ENCODE data around the gene NEURL3. TPM values are rescaled to one million over a fixed set of nuclear protein-coding genes. Genes with fewer than 3 reads are reported as not detected.
A peak's percentile ranks its signal among the peaks of the same experiment; 100 is the strongest.

NEURL3 gene
- total and polyA plus RNA-seq, 9 of the 15 experiments (the other 6 are each of a cell fraction or from before 2014, with no cell fraction given): not detected

- TF ChIP-seq RBM25 (IDR thresholded peaks at IDR 0.05; ENCODE audit: low read depth, low read length, severe bottlenecking): peak; percentile 33
Measured at GRCh38 chr2:96520231-96520630, 15.1 kb upstream of the NEURL3 start (continued).

DNA sequence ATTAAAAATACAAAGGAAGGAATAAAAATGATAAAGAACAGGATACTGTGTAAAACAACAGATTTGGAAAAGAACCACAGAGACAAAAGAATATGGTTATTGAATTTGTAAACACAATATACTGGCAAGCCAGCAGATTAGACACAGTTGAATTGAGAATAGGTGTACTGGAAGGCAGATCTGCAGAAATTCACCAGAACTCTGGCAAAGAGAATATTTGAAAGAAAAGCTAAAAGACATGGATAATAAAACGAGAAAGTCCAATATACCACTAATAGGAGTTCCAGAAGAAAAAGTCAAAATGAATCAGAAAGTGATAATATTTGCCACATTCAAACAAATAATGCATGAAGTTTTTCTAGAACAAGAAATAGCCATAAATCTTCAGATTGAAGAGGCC, 11.9 kb upstream of the NEURL3 start:
- intact Hi-C loops (cut with micrococcal nuclease) (no loop called here), in situ Hi-C loops (cut with MboI) (loop anchor here (25.0 kb wide), 2 partner anchors 505 to 730 kb away; no protein-coding TSS in a partner anchor)
- Histone ChIP-seq H4K20me1 (replicated peaks; ENCODE audit: control insufficient read depth, insufficient read depth, low read length) (no peaks in the 10 kb centered on the region), H3K27me3 (ENCODE audit: control insufficient read depth in 2 of 2, insufficient read depth in 2 of 2, low read length in 2 of 2) (peaks cover 2 to 13% of the 10 kb centered on the region in 2 experiments; a peak in 4 of 5 replicates), H3K9me3 (replicated peaks; ENCODE audit: control insufficient read depth, insufficient read depth, low read depth, low read length) (no peaks in the 10 kb centered on the region), H3K4me3 (no peak overlapping the region), H3K4me2 (ENCODE audit: insufficient read depth, low read length) (no peak overlapping the region), H3K36me3 (ENCODE audit: control insufficient read depth, insufficient read depth, low read length) (no peaks in the 10 kb centered on the region), H3K27ac (ENCODE audit: extremely low read depth, low read depth, low read length) (no peak overlapping the region), H3K9me1 (ENCODE audit: control insufficient read depth, insufficient read depth, low read length) (no peaks in the 10 kb centered on the region), H3K4me1 (replicated peaks in 1 of 2; ENCODE audit: control insufficient read depth in 2 of 2, insufficient read depth in 2 of 2, low read length in 2 of 2) (no peaks in the 10 kb centered on the region), H2AFZ (ENCODE audit: low read depth, low read length) (no peak overlapping the region), H3K79me2 (ENCODE audit: control insufficient read depth, insufficient read depth, low read length) (no peaks in the 10 kb centered on the region), H3K9ac (ENCODE audit: insufficient read depth in 1 of 2, low read depth in 2 of 2, low read length in 2 of 2) (no peak overlapping the region)
- DNase-seq (ENCODE audit: extremely low read depth in 1 of 4, low spot score in 3 of 4) (no peak), ATAC-seq (no peak), FAIRE-seq (no peak)
- no TSS peak for BruUV-seq (replicated peaks)
- WGBS (ENCODE audit: insufficient coverage, low coverage, missing lambda C conversion rate): 0% methylated on average over 1 of the region's 1 CpG
- CTCF ChIA-PET (ENCODE audit: low intra/inter-chr PET ratio): no interaction called here
- POLR2A ChIA-PET: no interaction called here
- TF ChIP-seq NFXL1 (CRISPR knock-in tag; IDR thresholded peaks at IDR 0.05): no peak
- TF ChIP-seq TOE1 (IDR thresholded peaks at IDR 0.05; ENCODE audit: borderline replicate concordance): no peak
- no peak for TF ChIP-seq TOE1 (CRISPR knock-in tag; IDR thresholded peaks at IDR 0.05; ENCODE audit: borderline replicate concordance, low read depth)
- no peak for TF ChIP-seq E2F3 (CRISPR knock-in tag; IDR thresholded peaks at IDR 0.05)
- no peak for TF ChIP-seq TEAD4 (IDR thresholded peaks at IDR 0.05; ENCODE audit: low read length)
- TF ChIP-seq TEAD4 (CRISPR knock-in tag; IDR thresholded peaks at IDR 0.05; ENCODE audit: borderline replicate concordance): no peak
- TF ChIP-seq, protein P1, sequence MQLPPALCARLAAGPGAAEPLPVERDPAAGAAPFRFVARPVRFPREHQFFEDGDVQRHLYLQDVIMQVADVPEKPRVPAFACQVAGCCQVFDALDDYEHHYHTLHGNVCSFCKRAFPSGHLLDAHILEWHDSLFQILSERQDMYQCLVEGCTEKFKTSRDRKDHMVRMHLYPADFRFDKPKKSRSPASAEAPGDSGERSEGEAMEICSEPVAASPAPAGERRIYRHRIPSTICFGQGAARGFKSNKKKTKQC (CRISPR knock-in tag; IDR thresholded peaks at IDR 0.05): no peak
- no peak for TF ChIP-seq YY1 (IDR thresholded peaks at IDR 0.05; ENCODE audit: borderline replicate concordance in 1 of 3, control insufficient read depth in 1 of 3, extremely low read depth in 1 of 3, insufficient read depth in 3 of 3, insufficient read length in 1 of 3, insufficient replicate concordance in 2 of 3, low read depth in 1 of 3, low read length in 2 of 3)
- TF ChIP-seq SP1 (CRISPR knock-in tag; IDR thresholded peaks at IDR 0.05): no peak
- TF ChIP-seq TRIM28 (IDR thresholded peaks at IDR 0.05): 0 out of 2 replicates have a peak, but pooled peaks have one; percentile 34
- TF ChIP-seq ZNF561 (CRISPR knock-in tag; conservative IDR thresholded peaks at IDR 0.05): no peak
- TF ChIP-seq ZFP30 (CRISPR knock-in tag; IDR thresholded peaks at IDR 0.05; ENCODE audit: borderline replicate concordance): peak; percentile 85; the same call in 1 of the 2 replicates
- peak in 1 of 2 experiments; percentile 70; a peak in 1 of 3 replicates for TF ChIP-seq CBX3 (IDR thresholded peaks at IDR 0.05; ENCODE audit: borderline replicate concordance in 1 of 2, low read length in 2 of 2)
- TF ChIP-seq, protein P2, sequence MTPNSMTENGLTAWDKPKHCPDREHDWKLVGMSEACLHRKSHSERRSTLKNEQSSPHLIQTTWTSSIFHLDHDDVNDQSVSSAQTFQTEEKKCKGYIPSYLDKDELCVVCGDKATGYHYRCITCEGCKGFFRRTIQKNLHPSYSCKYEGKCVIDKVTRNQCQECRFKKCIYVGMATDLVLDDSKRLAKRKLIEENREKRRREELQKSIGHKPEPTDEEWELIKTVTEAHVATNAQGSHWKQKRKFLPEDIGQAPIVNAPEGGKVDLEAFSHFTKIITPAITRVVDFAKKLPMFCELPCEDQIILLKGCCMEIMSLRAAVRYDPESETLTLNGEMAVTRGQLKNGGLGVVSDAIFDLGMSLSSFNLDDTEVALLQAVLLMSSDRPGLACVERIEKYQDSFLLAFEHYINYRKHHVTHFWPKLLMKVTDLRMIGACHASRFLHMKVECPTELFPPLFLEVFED (CRISPR knock-in tag; conservative IDR thresholded peaks at IDR 0.05): no peak
- TF ChIP-seq FOXA3 (CRISPR knock-in tag; conservative IDR thresholded peaks at IDR 0.05 in 1 of 2, IDR thresholded peaks at IDR 0.05 in 1 of 2): no peak
- no peak for TF ChIP-seq MTF1 (CRISPR knock-in tag; IDR thresholded peaks at IDR 0.05; ENCODE audit: borderline replicate concordance)

Data from K562 (cell line).